Measurements from ENCODE around the gene CCL3.
"Not testable (repeated sequence)": the region's sequence is repeated elsewhere in the genome, so short reads cannot be mapped to it uniquely, and the experiment has no call there.

DNA sequence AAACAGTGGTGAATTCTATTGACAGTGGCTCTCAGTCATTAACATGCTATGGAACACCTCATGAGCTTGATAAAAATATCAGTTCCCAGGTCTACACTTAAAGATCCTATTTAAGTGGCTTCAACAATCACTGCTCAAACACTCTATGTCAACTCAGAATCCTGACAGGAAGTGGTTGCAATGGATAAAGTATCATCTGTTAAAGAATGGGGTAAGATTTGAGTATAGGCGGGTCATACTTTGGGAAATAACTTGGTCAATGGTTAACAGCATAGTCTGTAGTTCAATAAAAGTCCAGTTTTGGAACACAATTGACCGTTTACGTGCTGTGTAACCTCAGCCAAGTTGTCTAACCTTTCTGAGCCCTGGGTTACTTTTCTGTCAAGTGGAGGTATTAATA, 2.5 kb downstream of the CCL3 start:
- not testable (repeated sequence) for TF ChIP-seq EZH2 (IDR thresholded peaks at IDR 0.05; ENCODE audit: borderline replicate concordance, low read depth, low read length, severe bottlenecking); POLR2AphosphoS5 (IDR thresholded peaks at IDR 0.05; ENCODE audit: insufficient read depth, low read depth, low read length); POLR2A (IDR thresholded peaks at IDR 0.05; ENCODE audit: low read depth, low read length); FOS (IDR thresholded peaks at IDR 0.05; ENCODE audit: borderline replicate concordance, insufficient read depth, low read length)
- TF ChIP-seq, protein P1, sequence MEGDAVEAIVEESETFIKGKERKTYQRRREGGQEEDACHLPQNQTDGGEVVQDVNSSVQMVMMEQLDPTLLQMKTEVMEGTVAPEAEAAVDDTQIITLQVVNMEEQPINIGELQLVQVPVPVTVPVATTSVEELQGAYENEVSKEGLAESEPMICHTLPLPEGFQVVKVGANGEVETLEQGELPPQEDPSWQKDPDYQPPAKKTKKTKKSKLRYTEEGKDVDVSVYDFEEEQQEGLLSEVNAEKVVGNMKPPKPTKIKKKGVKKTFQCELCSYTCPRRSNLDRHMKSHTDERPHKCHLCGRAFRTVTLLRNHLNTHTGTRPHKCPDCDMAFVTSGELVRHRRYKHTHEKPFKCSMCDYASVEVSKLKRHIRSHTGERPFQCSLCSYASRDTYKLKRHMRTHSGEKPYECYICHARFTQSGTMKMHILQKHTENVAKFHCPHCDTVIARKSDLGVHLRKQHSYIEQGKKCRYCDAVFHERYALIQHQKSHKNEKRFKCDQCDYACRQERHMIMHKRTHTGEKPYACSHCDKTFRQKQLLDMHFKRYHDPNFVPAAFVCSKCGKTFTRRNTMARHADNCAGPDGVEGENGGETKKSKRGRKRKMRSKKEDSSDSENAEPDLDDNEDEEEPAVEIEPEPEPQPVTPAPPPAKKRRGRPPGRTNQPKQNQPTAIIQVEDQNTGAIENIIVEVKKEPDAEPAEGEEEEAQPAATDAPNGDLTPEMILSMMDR (IDR thresholded peaks at IDR 0.05; ENCODE audit: extremely low read depth in 1 of 2, insufficient read depth in 1 of 2, low read depth in 1 of 2, low read length in 2 of 2), result not testable (repeated sequence)
- TF ChIP-seq, protein P2, sequence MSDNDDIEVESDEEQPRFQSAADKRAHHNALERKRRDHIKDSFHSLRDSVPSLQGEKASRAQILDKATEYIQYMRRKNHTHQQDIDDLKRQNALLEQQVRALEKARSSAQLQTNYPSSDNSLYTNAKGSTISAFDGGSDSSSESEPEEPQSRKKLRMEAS (IDR thresholded peaks at IDR 0.05; ENCODE audit: insufficient read depth, insufficient read length), result not testable (repeated sequence)
